ENCODE measurements around the gene DNAH5.

- TF ChIP-seq EZH2 (IDR thresholded peaks at IDR 0.05; ENCODE audit: low read depth, unreplicated experiment) (no peak), CTCF (conservative IDR thresholded peaks at IDR 0.05; ENCODE audit: low read depth in 2 of 2) (no peak), POLR2AphosphoS5 (IDR thresholded peaks at IDR 0.05; ENCODE audit: low read depth) (no peak), CREB1 (CRISPR knock-in tag; IDR thresholded peaks at IDR 0.05; ENCODE audit: low read depth) (no peak), ZNF462 (CRISPR knock-in tag; IDR thresholded peaks at IDR 0.05) (no peak), EZH2phosphoT487 (IDR thresholded peaks at IDR 0.05; ENCODE audit: unreplicated experiment) (no peak), REST (IDR thresholded peaks at IDR 0.05; ENCODE audit: unreplicated experiment) (no peak), ZNF114 (CRISPR knock-in tag; IDR thresholded peaks at IDR 0.05) (no peak), JUNB (IDR thresholded peaks at IDR 0.05; ENCODE audit: unreplicated experiment) (no peak), ETS1 (IDR thresholded peaks at IDR 0.05) (no peak), STAT1 (IDR thresholded peaks at IDR 0.05; ENCODE audit: unreplicated experiment) (no peak), ZNF331 (CRISPR knock-in tag; IDR thresholded peaks at IDR 0.05; ENCODE audit: low read depth) (no peak)
Observed at GRCh38 chr5:13990896-13991295, 46.4 kb upstream of the DNAH5 start.

All from GM23338 (cell line).